ENCODE data around the gene PITPNM3.

The PITPNM3 gene

GRCh38 chr17:6443692-6444570, 112.4 kb downstream of the PITPNM3 start, which contains the start of gene PIMREG:
Gene PIMREG (plus strand): TSS chr17:6444455. CDS start chr17:6445111, 656 bp downstream.
- TF ChIP-seq, protein P1, sequence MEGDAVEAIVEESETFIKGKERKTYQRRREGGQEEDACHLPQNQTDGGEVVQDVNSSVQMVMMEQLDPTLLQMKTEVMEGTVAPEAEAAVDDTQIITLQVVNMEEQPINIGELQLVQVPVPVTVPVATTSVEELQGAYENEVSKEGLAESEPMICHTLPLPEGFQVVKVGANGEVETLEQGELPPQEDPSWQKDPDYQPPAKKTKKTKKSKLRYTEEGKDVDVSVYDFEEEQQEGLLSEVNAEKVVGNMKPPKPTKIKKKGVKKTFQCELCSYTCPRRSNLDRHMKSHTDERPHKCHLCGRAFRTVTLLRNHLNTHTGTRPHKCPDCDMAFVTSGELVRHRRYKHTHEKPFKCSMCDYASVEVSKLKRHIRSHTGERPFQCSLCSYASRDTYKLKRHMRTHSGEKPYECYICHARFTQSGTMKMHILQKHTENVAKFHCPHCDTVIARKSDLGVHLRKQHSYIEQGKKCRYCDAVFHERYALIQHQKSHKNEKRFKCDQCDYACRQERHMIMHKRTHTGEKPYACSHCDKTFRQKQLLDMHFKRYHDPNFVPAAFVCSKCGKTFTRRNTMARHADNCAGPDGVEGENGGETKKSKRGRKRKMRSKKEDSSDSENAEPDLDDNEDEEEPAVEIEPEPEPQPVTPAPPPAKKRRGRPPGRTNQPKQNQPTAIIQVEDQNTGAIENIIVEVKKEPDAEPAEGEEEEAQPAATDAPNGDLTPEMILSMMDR (IDR thresholded peaks at IDR 0.05; ENCODE audit: insufficient read depth, low read length, missing control alignments), result no peak
- ChIA-PET POLR2A (interaction anchor here (0.6 to 0.7 kb wide), 2 partner anchors 11 to 196 kb away, joined by 3 to 6 read pairs; a partner anchor contains a TSS), CTCF (interaction anchor here (2.1 to 3.7 kb wide), 2 partner anchors 8 to 860 kb away, joined by 5 to 18 read pairs; partner anchors contain the start of genes AIPL1 and NLRP1)
- peak within 1 kb of the TSS; percentile 72 for H3K4me3 ChIP-seq (ENCODE audit: low read depth, low read length)
- peak; percentile 29 for DNase-seq (ENCODE audit: low read depth, low spot score)

DNA sequence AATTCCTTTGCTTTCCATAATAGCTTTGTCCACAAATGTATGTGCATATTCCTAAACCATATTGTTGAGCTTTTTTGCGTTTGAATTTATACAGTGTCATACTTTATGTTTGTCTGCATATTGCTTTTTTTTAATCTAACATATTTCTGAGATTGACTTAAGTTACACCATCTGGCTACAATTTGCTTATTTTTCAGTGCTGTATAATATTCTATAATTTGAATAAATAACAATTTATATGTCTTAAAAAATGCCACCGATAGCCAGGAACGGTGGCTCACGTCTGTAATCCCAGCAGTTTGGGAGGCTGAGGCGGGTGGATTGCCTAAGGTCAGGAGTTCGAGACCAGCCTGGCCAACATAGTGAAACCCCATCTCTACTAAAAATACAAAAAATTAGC, 113.6 kb downstream of the PITPNM3 start:
- POLR2A ChIA-PET, result no interaction called here
- DNase-seq (ENCODE audit: low read depth, low spot score), result no peak
- CTCF ChIA-PET, result interaction anchor here (1.4 to 2.1 kb wide), 4 partner anchors 9 to 859 kb away, joined by 4 to 7 read pairs (median 6); partner anchors contain the start of gene NLRP1
- H3K4me3 ChIP-seq (ENCODE audit: low read depth, low read length), result no peak overlapping the region
- TF ChIP-seq, protein P1 (IDR thresholded peaks at IDR 0.05; ENCODE audit: insufficient read depth, low read length, missing control alignments), result no peak

- no peak for DNase-seq (ENCODE audit: low read depth, low spot score)
- TF ChIP-seq, protein P1 (IDR thresholded peaks at IDR 0.05; ENCODE audit: insufficient read depth, low read length, missing control alignments), result no peak
- H3K4me3 ChIP-seq (ENCODE audit: low read depth, low read length), result no peak overlapping the region
- POLR2A ChIA-PET, result no interaction called here
- CTCF ChIA-PET, result interaction anchor here (0.7 to 1.7 kb wide), 5 partner anchors 16 to 853 kb away, joined by 3 to 5 read pairs (median 4); no protein-coding TSS in a partner anchor
Measured at GRCh38 chr17:6439951-6440350, 116.4 kb downstream of the PITPNM3 start.

DNA sequence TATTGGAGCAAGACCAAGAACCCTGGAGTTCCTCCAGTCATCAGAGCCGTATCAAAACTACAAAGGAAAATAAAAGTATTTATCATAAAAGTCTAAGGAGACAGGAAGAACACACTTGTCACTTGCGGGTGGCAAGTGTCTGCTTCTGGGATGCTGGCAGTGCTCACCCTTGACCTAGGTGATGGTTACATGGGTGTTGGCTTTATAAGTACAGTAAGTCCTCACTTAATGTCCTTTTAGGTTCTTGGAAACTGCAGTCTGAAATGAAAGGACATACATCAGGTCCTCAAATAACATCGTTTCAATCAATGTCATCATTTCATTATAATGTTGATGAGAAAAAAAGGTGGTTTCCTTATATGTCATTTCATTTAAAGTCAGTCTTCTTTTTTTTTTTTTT, 118.4 kb downstream of the PITPNM3 start:
- no peak for DNase-seq (ENCODE audit: low read depth, low spot score)
- ChIA-PET CTCF (interaction anchor here (0.6 to 0.9 kb wide), 2 partner anchors 10 to 76 kb away, joined by 3 read pairs; no protein-coding TSS in a partner anchor), POLR2A (no interaction called here)
- TF ChIP-seq, protein P1 (IDR thresholded peaks at IDR 0.05; ENCODE audit: insufficient read depth, low read length, missing control alignments), result no peak
- H3K4me3 ChIP-seq (ENCODE audit: low read depth, low read length), result no peak overlapping the region

- CTCF ChIA-PET, result interaction anchor here (0.9 to 4.8 kb wide), 5 partner anchors 9 to 847 kb away, joined by 3 to 41 read pairs (median 10); no protein-coding TSS in a partner anchor
- no peak for DNase-seq (ENCODE audit: low read depth, low spot score)
Measured at GRCh38 chr17:6437466-6437865, 118.9 kb downstream of the PITPNM3 start.

More at GRCh38 chr17:6437466-6437865, 118.9 kb downstream of the PITPNM3 start:
- TF ChIP-seq, protein P1 (IDR thresholded peaks at IDR 0.05; ENCODE audit: insufficient read depth, low read length, missing control alignments), result no peak
- POLR2A ChIA-PET, result no interaction called here
- no peak overlapping the region for H3K4me3 ChIP-seq (ENCODE audit: low read depth, low read length)
